Activated CD4-positive, CD25-positive, alpha-beta regulatory T cell treated with anti-CD3 and anti-CD28 coated beads, Interleukin-2, amount 50 U/mL, for 72 hours (primary cell): ENCODE data around the gene SLC39A1.
"Not testable (repeated sequence)": the region's sequence is repeated elsewhere in the genome, so short reads cannot be mapped to it uniquely, and the experiment has no call there.

Source experiments
- DNase-seq: peaks from one replicate; pipeline ENCODE4 v3.0.0; 2021

Gene SLC39A1, protein sequence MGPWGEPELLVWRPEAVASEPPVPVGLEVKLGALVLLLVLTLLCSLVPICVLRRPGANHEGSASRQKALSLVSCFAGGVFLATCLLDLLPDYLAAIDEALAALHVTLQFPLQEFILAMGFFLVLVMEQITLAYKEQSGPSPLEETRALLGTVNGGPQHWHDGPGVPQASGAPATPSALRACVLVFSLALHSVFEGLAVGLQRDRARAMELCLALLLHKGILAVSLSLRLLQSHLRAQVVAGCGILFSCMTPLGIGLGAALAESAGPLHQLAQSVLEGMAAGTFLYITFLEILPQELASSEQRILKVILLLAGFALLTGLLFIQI

DNA sequence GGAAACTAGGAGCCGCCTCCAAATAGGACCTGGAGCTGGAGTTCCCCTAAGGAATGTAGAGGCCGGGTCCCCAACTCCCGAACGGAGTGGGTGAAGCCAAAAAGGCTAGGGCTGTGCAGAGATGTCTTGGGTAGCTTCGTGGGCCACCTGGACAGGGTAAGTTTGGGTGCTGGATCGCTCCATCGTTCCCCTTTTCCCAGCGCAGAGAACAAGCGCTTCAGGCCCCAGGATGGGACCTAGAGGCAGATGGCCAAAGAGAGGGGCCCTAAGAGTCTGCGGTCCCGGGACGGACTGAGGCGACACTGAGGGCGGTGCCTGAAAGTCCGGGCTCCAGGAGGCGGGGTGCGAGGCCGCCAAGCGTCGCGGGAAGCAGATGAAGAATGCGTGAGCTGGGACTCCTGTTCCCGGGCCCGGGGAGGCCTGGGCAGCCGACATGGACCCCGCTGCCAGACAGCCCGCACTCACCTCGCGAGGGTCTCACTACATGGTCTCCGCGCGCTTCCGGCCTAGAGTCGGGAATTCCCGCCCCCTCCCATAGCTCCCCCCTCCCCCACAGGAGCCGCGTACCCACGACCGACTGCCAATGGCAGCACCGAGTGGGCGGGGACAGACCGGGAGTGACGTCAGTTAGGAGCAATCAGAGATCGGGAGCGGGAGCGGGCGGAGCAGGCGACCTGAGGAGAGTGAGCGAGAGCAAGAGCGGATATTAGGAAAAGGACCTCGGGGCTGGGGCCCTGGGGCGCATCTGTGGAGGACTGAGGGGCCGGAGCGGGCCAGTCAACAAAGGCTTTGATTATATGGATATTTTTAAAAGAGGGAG, at the start of gene SLC39A1:
SLC39A1 (minus strand) TSS at position 508 of the 820 bp plus-strand sequence. CDS start 822 bp downstream, outside the sequence.
- peak; percentile 91 for DNase-seq

DNA sequence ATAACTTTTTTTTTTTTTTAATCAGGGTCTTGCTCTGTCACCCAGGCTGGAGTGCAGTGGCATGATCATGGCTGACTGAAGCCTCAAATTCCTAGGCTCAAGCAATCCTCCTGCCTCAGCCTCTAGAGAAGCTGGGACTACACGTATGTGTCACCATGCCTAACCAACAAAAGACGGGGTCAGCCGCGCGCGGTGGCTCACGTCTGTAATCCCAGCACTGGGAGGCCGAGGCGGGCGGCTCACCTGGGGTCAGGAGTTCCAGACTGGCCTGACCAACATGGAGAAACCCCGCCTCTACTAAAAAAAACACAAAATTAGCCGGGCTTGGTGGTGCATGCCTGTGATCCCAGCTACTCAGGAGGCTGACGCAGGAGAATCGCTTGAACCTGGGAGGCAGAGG, 49.2 kb upstream of the SLC39A1 start:
- DNase-seq: not testable (repeated sequence)

DNA sequence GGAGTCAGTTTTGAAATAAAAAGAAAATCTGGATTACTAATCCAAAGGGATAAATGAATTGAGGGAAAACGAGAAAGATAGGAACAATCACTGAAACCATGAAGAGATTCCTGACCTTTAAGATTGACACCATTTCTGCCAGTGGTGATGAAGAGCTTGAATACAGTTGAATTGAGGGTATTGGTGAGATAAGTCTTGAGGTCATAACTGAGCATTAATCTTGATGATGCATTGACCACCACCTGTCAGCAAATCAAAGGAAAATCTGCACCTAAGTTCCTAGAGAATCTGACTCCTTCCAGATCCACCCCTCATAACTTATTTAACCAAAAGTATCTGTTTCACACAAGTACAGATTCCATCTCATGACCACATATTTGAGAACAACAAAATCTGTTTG, 48.8 kb upstream of the SLC39A1 start:
- no peak for DNase-seq

DNA sequence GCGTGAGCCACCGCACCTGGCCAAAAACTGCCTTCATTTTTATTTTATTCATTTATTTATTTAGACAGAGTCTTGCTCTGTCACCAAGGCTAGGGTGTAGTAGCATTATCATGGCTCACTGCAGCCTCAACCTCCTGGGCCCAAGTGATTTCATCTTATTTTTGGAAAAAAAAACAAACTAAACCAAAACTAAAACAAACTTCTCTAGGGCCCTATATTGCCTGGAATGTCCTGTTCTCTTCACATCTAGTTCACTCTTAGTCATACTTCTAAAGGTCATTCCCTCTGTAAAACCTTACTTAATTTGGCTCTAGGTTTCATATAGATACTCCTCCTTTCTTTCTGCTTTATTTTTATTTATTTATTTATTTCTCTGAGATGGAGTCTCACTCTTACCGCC, 42.8 kb upstream of the SLC39A1 start:
- no peak for DNase-seq

DNA sequence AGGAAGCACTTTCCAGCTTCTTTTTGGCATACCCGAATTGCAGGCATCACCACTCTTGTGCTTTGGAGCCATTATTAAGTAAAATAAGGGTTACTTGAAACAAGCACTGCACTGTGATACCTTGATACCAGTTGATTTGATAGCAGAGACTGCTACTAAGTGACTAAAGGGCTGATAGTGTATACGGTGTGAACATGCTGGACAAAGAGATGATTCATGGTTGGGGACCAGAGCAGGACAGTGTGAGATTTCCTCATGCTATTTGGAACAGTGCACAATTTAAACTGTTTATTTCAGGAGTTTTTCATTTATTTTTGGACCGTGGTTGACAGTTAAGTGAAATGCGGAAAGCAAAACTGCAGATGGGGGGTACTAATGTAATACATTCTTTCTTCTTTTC, 37.1 kb upstream of the SLC39A1 start:
- DNase-seq: no peak

DNA sequence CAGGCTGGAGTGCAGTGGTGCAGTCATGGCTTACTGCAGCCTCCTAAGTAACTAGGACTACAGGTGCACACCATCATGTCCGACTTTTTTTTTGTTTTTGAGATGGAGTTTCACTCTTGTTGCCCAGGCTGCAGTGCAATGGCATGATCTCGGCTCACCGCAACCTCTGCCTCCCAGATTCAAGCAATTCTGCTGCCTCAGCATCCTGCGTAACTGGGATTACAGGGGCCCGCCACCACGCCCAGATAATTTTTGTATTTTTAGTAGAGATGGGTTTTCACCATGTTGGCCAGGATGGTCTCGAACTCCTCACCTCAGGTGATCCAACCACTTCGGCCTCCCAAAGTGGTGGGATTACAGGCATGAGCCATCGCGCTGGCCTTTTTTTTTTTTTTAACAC, 33.5 kb upstream of the SLC39A1 start:
- not testable (repeated sequence) for DNase-seq

DNA sequence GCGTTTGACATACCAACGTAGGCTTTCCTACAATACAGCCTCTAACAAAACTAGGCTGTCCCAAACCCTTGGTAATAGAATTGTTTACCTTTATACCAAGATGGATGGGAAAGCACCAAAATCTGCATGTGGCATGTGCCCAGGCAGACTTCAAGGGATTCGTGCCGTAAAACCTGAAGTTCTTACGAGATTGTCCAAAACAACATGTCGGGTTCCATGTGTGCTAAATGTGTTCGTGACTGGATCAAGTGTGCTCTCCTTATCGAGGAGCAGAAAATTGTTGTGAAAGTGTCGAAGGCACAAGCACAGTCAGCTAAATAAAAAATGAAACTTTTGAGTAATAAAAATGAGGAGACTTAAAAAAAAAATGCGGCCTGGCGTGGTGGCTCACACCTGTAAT, 32.3 kb upstream of the SLC39A1 start:
- no peak for DNase-seq

DNA sequence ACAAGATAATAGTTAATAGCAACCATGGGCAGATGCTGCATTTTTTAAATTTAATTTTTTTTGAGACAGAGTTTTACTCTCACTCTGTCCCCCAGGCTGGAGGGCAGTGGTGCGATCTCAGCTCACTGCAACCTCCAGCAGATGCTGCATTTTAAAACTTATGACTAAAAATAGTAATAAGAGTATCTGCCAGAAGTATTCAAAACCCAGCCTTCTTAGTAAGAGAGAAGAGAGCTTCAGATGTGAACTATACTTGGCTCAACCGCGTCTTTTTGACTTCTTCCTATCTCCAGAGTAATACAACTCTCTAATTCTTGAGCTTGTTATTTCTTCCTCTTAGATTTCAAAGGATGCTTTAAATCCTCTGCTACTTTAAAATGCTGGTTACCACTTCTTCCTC, 31.9 kb upstream of the SLC39A1 start:
- DNase-seq: no peak

DNA sequence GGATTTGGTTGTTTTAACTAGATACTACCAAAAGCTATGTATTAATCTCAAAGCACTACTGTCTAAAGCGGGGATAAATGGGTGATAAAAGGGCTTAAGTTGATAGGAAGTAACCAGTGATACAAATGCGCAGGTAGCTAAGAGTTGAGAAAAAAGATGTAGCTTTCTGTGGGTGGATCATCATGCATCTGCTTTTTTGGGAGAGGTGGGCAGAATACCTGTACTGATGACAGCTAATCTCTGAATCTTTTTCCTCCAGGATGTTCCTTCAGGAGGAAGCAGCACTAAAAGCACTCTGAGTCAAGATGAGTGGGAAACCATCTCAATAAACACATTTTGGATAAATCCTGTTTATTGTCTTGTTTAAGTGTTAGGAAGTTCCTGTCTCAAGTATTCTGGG, 28.5 kb upstream of the SLC39A1 start:
- no peak for DNase-seq

DNA sequence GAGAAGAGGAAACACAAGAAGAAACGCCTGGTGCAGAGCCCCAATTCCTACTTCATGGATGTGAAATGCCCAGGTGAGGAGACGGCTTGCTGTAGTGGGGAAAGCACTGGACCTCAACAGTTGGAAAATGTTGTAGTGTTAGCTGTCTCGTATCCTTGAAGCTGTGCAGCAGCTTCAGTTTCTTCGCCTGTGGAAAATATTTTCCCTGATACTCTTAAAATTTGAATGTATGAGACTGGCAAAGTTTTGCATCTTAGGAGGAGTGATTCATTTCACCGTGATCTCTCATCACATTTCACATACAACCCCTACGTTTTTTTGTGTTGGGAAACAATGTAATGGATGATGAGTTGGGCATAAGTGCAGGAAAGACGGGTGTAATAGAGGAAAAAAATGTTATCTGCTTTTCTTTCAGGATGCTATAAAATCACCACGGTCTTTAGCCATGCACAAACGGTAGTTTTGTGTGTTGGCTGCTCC, 27.9 kb upstream of the SLC39A1 start:
- DNase-seq: no peak

DNA sequence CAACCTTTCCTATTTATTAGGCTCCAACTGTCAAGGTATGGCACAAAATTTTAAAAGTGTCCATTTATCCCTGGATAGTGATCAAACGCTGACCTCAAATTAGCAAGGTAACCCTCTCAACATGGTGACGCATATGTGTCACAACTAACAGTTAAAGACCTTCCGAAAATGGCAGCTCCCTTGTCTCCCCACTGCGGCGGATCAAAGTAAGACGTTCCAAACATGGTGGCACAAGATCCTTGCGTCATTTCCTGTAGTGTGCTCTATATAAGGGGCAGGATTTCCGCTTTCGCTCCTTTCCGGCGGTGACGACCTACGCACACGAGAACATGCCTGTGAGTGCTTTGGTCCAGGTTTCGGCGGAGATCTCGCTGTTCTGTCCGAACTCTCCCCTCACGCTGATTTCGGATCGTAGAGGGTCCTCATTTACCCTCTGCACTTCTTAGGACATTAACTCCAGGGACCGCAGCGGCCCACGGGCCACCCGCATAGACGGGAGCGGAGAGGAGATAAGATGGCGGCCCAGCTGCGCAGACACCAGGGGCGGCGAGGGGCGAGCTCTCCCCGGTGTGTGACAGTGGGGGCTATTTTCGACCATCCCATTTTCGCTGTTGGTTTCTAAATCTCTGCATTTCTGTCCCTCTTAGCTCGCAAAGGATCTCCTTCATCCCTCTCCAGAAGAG, 27.3 kb upstream of the SLC39A1 start, which contains the start of gene RPS27:
RPS27 (plus strand) TSS at position 295 of the 683 bp plus-strand sequence; CDS start at position 330, 35 bp downstream.
- DNase-seq: peak; percentile 80

DNA sequence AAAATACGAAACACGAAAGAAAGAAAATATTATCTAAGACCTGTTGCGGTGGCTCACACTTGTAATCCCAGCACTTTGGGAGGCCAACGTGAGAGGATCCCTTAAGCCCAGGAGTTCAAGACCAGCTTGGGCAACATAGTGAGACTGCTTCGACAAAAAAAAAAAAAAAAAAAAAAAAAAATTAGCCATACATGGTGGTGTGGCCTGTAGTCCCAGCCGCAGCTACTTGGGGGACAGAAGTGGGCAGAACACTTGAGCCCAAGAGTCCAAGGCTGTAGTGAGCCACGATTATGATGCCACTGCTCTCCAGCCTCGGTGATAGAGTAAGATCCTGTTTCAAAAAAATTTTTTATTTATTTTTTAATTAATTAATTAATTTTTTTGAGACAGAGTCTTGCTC, 24.3 kb upstream of the SLC39A1 start:
- DNase-seq: no peak

DNA sequence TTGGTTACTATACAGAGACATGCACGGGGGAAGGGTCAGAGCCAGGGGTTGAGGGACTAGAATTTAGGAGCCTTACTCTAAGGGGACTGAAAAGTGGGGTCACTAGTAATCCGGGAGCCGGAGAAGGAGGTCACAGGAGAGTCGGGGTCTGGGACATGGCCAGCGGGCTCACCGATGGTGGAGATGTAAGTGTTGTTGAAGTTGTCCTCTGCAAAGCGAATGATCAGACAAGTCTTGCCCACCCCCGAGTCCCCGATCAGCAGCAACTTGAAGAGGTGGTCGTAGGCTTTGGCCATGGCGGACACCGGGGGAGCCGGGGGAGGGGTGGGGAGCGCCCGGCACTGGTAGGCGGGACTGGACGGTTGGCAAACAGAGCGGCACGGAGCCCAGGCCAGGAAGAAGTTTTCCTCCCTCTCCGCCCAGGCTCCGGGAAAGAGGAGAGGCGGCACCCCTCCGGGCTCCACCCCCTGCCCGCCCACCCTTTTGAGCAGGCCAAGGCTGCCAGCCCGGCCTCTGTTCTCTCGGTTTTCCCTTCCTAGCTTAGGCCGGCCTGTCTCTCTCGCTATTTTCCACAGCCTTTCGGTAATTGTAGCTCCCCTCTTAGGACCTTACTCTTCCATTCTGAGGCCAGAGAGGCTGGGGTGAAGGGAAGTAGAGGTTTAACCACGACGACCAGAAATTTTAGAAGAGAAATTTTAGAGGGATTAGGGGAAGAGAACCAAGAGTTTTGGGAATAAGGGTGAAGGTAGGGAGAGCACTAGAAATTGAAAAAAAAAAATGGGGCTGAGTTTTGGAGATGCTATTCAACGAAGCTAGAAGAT, 22.8 kb upstream of the SLC39A1 start, which contains the start of gene RAB13:
RAB13 (minus strand) TSS at position 399 of the 821 bp plus-strand sequence; CDS start at position 296, 103 bp downstream.
- no peak for DNase-seq

DNA sequence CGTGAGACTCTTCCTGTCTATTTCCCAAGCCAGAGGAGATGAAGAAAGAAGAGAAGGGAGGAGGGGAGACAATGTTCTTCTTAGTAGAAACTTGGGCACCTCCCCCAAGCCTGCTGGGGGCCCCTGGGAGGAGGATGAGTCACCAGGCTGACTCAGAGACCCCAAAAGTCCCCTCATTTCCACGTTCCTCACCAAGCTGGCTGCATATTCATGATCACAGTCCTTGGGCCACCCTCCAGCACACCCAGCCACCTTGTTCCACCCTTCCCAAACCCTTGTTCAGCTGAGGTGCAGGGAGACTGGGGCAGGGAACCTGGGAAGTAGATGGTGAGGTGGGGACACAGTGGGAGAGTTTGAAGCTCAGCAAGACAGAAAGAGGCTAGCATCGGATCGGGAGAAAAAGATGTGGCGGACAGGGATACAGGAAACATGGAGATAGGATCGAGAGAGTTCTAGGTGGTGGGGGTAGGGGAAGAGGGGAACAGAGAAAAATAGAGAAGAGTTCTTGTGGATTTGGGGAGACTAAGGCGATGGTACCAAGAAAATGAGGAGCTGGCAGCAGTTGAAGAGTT, 22.1 kb upstream of the SLC39A1 start:
- DNase-seq: no peak

DNA sequence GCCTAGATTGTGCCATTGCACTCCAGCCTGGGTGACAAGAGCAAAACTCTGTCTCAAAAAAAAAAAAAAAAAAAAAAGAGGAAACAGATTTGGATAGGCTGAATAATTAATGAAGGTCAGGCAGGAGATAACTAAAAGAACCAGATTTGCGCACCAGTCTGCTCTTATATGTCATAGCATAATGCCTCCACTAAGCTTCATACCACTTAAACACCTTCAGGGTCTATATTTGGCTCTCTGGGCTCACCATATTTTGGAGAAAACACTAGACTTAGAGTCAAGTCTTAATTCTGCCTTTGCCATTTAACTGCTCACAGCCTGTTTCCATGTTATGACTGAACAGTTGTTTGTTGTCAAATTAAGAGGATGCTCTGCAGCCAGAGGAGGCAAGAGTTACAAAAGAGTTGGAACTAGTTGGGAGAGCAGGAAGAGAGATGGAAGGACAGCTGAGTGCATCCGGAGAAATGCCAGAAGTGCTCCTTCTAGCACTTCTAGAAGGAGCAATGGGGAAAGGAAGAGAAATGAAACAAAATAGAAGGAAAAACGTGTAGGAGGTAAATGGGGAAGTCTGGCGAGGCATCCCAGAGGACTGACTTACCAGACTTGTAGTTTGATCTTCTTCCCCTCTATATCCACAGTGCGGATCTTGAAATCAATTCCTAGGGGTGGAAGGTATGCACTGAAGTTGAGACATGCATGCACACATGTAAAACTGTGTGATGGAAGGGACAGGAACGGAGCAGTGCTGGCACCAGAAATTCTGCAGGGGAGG, 21.0 kb upstream of the SLC39A1 start:
- no peak for DNase-seq

DNA sequence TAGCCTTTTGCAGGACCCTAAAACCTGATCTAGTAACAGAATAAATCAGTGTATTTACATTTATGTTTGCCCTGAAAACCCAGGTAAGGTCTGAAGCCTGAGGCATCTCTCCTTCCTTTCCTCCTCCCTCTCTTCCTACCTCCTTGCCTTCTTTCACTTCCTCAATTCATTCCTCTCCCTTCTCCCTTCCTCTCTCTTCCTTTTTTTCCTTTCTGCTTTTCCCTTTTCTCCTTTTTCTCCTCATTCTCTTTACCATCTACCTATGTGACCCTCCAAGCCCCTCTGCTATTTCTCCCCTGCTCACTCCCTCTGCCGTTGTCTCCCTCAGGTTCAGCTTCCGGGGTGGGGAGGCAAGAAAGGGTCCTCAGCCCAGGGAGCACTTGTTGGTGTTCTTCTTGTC, 18.4 kb upstream of the SLC39A1 start:
- not testable (repeated sequence) for DNase-seq

DNA sequence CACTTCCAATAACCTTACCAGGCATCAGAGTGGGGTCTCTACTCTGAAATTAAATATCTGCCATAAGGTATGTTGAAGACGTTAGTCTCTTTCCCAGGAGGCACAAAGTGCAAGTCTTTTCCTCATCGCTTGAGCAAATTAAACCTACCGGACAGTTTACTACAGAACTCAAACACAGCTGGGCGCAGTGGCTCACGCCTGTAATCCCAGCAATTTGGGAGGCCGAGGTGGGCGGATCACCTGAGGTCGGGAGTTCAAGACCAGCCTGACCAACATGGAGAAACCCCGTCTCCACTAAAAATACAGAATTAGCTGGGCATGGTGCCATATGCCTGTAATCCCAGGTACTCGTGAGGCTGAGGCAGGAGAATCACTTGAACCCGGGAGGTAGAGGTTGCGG, 15.8 kb upstream of the SLC39A1 start:
- DNase-seq: not testable (repeated sequence)

DNA sequence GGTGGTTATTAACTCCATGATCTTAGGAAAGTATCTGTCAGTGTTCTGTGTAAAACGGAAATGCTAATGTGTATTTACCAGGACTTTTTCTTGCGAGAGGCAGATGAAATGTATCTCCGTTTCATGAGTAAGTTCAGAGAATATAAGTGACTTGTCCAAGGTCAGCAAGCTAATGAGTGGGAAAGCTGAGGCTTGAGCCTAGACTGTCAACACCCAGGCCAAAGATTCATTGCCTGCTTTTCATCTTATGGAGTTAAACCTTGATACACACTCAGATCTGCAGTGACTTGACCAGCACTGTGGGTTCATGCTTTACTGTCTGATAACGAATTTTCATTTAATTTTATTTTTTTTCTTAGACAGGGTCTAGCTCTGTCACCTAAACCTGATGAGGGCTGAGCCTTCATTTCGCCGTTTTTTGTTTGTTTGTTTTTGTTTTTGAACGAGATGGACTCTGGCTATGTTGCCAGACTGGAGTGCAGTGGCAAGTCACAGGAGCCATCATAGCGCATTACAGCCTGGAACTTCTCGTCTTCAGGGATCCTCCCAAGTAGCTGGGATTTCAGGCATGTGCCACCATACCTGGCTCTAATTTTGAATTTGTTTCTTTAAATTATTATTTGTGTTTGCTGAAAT, 15.1 kb upstream of the SLC39A1 start:
- DNase-seq: no peak

DNA sequence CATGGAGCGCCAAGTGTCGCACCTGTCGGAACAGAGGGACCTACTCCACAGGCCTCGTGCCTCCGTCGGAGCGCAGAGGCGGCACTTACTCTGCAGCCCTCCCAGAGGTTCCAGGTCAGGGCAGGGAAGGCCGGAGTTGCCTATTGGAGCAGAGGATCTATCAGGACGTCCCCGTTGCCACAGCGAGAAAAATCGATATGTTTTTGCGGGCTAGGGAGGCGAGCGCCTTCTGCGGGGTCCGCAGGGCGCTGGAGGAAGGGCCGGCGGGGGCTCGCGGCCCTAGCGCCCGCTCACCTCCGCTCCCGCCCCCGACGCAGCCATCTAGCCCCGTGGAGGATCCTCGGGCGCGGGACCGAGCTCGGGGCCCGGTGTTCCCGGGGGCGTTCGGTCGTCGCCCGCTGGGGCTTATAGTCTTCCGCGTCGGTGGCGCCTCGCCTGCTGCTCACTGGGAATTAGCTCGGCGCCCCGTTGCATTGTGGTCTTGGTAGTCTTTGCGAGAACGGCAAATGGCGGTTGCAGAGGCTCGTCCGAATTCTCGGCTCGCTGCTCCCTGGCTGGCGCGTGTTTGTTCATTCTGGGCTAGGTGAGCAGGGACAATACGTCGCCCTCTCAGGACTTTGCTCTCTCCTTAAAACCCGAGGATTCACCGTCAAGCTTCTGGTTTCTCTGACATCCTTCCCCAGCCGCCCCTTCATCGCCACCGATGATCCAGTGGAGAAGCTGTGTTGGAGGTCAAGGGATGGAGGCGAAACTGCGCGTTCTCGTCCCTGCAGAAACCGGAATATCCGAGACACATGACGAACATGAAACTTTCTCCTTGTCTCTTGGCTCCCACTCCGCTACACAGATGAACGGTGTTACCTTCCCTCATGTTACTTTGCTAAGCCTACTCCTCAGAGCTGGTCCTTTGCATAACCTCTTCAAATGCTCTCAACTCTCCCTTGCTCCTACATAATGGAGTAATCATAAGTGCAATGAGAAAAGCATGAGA, 14.2 kb upstream of the SLC39A1 start, which contains the start of gene JTB:
JTB (minus strand) TSS at position 425 of the 991 bp plus-strand sequence; CDS start at position 3, 422 bp downstream.
- peak; percentile 78 for DNase-seq
